Measurements from ENCODE around the gene FAM240A. TPM values are rescaled to one million over a fixed set of nuclear protein-coding genes. Genes with fewer than 3 reads are reported as not detected.
A peak's percentile ranks its signal among the peaks of the same experiment; 100 is the strongest.

The FAM240A gene
- total RNA-seq, 1 experiment from 2014 or later = not detected

GRCh38 chr3:46626039-46626438 is 13.7 kb downstream of the FAM240A start:
- DNase-seq (ENCODE audit: low spot score) = no peak

- DNase-seq (ENCODE audit: low spot score) = no peak
Measured at GRCh38 chr3:46627078-46627477, 14.8 kb downstream of the FAM240A start.

- DNase-seq (ENCODE audit: low spot score) = no peak
Measured at GRCh38 chr3:46628901-46629369, 16.6 kb downstream of the FAM240A start.

GRCh38 chr3:46629551-46630517 is 17.5 kb downstream of the FAM240A start:
- no peak for DNase-seq (ENCODE audit: low spot score)

GRCh38 chr3:46632792-46633191 is 20.5 kb downstream of the FAM240A start:
- no peak for DNase-seq (ENCODE audit: low spot score)

GRCh38 chr3:46634856-46635255 is 22.5 kb downstream of the FAM240A start:
- no peak for DNase-seq (ENCODE audit: low spot score)

- DNase-seq (ENCODE audit: low spot score) = no peak
Measured at GRCh38 chr3:46639221-46639620, 26.9 kb downstream of the FAM240A start.

GRCh38 chr3:46640927-46641326 is 28.6 kb downstream of the FAM240A start:
- no peak for DNase-seq (ENCODE audit: low spot score)

- DNase-seq (ENCODE audit: low spot score) = no peak
Measured at GRCh38 chr3:46642971-46643370, 30.6 kb downstream of the FAM240A start.

GRCh38 chr3:46643701-46644100 is 31.4 kb downstream of the FAM240A start:
- no peak for DNase-seq (ENCODE audit: low spot score)

- DNase-seq (ENCODE audit: low spot score) = peak; percentile 40
Measured at GRCh38 chr3:46646700-46647099, 34.4 kb downstream of the FAM240A start.

- DNase-seq (ENCODE audit: low spot score) = no peak
Measured at GRCh38 chr3:46648096-46648495, 35.8 kb downstream of the FAM240A start.

- peak; percentile 21 for DNase-seq (ENCODE audit: low spot score)
Measured at GRCh38 chr3:46649436-46649835, 37.1 kb downstream of the FAM240A start.

- DNase-seq (ENCODE audit: low spot score) = no peak
Measured at GRCh38 chr3:46651084-46651483, 38.8 kb downstream of the FAM240A start.

- no peak for DNase-seq (ENCODE audit: low spot score)
Measured at GRCh38 chr3:46655271-46655670, 42.9 kb downstream of the FAM240A start.

- DNase-seq (ENCODE audit: low spot score) = no peak
Measured at GRCh38 chr3:46656778-46657556, 44.6 kb downstream of the FAM240A start.

- DNase-seq (ENCODE audit: low spot score) = no peak
Measured at GRCh38 chr3:46659285-46659684, 47.0 kb downstream of the FAM240A start.

- DNase-seq (ENCODE audit: low spot score) = no peak
Measured at GRCh38 chr3:46660003-46660402, 47.7 kb downstream of the FAM240A start.

- no peak for DNase-seq (ENCODE audit: low spot score)
Measured at GRCh38 chr3:46660543-46661523, 48.5 kb downstream of the FAM240A start.

GRCh38 chr3:46661776-46662766 is 49.7 kb downstream of the FAM240A start:
- no peak for DNase-seq (ENCODE audit: low spot score)
